ENCODE results near the gene ARMH1.
"Not testable (repeated sequence)": the region's sequence is repeated elsewhere in the genome, so short reads cannot be mapped to it uniquely, and the experiment has no call there.

Gene ARMH1

DNA sequence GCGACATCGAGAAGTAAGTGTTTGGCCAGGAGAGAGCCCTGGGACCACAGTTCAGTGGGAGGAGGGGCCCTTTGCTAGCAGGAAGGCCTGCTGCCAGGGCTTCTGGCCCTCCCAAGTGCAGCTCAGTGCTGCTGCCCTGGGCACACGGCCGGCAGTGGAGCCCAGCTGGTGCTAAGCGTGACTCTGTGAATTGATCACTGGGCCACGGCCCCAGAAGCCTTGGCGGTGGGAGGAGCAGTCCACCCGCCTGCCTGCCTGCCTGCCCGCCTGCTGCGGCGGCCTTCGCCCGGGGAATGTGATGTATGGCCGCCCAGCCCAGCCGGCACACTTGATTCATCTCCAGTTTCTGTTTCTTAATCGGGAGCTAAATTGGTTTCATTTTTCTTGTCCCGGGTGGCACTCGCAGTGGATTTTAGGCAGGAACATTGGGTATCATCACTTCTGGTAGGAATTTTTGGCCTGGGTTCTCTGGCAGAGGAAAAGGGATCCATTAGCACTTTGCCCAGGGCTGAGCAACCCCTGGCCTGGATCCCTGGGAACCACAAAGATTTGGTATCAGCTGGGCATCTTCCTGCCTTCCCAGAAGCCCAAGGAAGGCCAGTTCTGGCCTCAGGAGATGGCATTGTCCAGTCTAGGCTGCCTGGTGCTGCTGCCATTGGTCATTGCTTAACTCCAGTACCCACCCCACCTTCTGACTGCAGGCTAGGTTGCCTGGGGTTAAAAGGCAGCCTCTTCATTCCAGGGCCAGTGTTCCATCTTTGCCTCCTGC, 28.9 kb upstream of the ARMH1 start:
- DNase-seq = no peak

- DNase-seq = no peak
These were observed 28.0 kb upstream of the ARMH1 start for GRCh38 chr1:44646261-44647110.

- no peak for DNase-seq
These were observed 26.6 kb upstream of the ARMH1 start for GRCh38 chr1:44647896-44648295.

DNA sequence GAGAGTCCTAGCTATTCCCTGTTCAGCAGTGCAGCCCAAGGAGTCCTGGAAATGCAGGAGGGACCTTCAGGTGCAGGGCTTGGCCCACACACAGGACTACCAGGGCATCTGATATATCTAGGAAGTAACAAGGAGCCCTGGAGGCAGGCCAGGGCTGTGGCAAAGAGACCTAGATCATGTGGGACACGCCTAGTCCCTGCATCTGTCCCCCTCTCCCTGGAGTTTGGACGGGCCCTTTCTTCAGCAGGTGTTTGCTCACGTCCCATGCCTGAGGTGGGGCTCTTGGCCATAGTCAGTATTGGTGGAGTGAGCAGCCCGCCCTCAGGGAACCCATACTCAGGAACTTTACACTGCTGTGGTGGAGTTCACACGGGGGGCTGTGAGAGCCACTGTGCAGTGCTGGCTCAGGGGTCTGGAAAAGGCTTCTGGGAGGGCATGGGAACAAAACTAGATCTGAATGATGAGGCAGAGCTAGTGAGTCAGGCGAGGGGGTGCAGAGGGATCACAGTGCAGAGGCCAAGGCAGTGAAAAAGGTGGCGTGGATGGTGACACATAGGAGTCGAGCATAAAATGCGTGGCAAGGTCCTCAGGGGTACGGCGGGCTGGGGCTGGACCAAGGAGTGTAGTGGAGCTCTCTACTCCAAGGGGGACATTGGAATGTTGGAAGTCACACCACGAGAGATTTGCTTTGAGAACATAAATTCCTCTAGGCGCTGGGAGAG, 25.8 kb upstream of the ARMH1 start:
- no peak for DNase-seq

GRCh38 chr1:44649788-44650158, 24.7 kb upstream of the ARMH1 start:
- no peak for DNase-seq

- no peak for DNase-seq
These were observed 24.2 kb upstream of the ARMH1 start for GRCh38 chr1:44650159-44650831.

GRCh38 chr1:44651069-44651468, 23.4 kb upstream of the ARMH1 start:
- DNase-seq = no peak

DNA sequence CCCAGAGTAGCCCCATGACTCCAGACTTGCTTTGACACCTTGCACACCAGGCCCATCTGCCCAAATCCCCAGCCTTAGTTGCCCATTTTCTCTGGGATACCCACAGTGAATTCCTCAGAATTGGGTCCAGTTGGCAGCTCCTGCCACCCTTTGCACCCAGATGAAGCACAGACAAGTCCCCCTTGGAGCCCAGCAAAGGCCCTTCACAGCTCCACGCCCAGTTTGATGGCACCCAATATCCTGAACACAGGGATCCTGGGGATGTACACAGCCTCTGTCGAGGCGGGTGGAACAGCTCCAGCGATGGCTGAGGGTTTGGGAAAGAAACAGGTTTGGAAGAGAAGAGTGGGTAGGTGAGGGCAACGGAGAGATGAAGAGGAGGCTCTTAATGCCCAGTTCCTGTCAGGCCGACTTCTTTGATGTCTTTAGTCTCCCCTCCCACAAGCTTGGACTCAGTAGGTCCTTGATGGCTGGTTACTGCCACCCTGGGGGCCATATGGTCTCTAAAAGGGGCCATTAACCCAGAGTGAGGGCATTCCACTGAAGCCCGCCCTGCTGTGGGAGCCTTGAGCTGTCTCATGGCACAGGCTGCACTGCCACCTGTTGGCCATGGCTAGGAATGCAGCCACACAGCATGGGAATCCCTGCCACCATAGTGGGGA, 21.9 kb upstream of the ARMH1 start:
- peak; percentile 75 for DNase-seq

DNA sequence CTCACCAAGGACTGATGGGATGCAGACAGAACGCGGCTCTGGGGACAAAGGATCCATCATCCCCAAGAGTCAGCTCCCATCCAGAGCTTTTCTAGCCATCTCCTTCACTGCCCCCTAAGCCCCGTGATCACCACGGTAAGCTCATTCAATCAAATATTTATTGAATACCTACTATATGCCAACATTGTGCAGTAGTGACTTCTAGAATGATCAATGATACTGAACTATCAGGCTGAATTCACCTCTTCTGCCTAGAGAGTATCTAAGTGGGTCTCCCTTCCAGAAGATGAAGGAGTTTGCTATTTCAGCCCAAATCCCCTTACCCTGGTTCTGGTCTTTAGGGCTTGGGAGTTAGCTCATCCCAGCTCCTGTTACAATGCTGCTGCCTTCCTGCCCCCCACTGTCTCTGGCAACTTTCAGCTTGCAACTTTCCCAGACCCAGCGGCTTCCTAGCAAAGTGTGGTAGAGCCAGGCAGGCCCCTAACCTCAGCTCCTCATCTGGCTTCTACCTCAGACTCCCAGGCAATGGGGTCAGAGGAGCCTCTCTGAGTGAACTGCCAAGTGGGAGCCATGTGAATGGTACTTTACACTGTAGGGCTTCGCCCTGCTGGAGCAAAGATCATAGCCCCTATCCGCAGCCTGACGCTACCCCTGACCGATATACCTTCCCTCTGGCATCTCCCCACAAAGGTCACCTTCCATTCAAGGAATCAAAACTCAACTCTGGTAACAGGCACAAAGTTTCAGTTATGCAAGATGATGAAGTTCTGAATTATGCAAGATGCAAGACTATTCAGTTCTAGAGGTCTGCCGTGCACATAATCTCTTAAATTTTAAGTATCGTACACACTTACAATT, 21.2 kb upstream of the ARMH1 start:
- DNase-seq = no peak

GRCh38 chr1:44654621-44655187, 19.8 kb upstream of the ARMH1 start:
- no peak for DNase-seq

DNA sequence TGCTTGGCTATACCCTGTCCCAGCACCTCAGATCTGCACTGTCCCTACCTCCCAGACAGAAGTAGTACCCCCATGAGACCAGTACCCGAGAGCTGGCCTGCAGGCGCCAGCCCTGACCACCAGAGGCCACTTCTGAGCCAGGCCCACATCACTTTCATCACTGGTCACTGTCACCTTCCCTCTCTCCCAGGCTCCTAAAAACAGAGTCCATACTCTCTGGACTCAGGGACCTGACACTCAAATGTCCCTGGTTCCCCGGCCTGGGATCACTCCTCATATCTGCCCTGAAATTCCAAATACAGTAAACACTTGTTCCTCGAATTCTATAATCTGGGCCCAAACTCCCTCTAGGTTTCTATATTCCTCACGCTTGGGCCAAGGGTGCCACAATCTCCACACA, 18.9 kb upstream of the ARMH1 start:
- no peak for DNase-seq

- no peak for DNase-seq
These were observed 14.9 kb upstream of the ARMH1 start for GRCh38 chr1:44659566-44659965.

GRCh38 chr1:44660176-44660575, 14.3 kb upstream of the ARMH1 start:
- DNase-seq = no peak

GRCh38 chr1:44661781-44662682, 12.5 kb upstream of the ARMH1 start:
- DNase-seq = no peak

DNA sequence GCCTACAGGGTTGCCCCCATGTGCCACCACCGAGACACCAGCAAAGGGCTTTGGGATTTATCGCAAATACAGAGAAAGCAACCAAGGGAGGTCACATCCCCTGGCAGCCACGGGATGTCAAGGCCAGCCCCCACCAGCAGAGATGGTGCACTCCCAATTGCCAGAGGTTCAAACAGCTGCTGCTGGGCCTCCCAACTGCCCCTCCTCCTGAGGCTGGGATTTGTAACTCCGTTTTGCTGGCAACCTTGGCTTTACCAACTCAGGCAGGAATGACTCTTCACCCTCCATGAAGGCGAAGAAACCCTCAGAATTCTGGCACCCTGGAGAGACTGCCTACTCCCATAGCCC, 11.9 kb upstream of the ARMH1 start:
- DNase-seq = no peak

GRCh38 chr1:44663417-44663816, 11.1 kb upstream of the ARMH1 start:
- no peak for DNase-seq

GRCh38 chr1:44664730-44665370, 9.7 kb upstream of the ARMH1 start:
- peak; percentile 37 for DNase-seq

DNA sequence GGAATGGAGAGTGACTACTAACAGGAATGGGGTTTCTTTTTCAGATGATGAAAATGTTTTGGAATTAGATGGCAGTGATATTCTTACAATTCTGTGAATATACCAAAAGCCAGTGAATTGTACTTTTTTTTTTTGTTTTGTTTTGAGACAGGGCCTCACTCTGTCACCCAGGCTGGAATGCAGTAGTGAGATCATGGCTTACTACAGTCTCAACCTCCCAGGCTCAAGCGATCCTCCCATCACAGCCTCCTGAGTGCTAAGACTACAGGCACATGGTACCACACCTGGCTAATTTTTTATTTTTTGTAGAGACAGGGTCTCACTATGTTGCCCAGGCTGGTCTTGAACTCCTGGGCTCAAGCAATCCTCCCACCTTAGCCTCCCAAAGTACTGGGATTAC, 7.8 kb upstream of the ARMH1 start:
- DNase-seq = not testable (repeated sequence)

Measured in activated naive CD4-positive, alpha-beta T cell treated with anti-CD3 and anti-CD28 coated beads, Interleukin-2, amount 50 U/mL, for 16 hours (primary cell).